GM23338 (cell line): ENCODE measurements around the gene PCIF1.

Experiments
- CREB1 ChIP-seq: fragments of 250-450 bp; sonication (Bioruptor Pico); IDR thresholded peaks from 2 replicates; pipeline ENCODE4 v1.5.0; 2020; ENCODE audit warnings: low read depth, mild to moderate bottlenecking, moderate library complexity
- ETS1 ChIP-seq: IDR thresholded peaks from 2 replicates; pipeline ENCODE4 v1.6.1; 2016; ENCODE audit warnings: antibody characterized with exemption
- EZH2 ChIP-seq: fragments of 200-600 bp; sonication (generic); IDR thresholded peaks from one replicate; pipeline ENCODE4 v1.8.0; 2017; ENCODE audit warnings: antibody characterized with exemption, mild to moderate bottlenecking, low read depth; ENCODE audit not compliant: unreplicated experiment
- EZH2phosphoT487 ChIP-seq: fragments of 200-600 bp; sonication (generic); IDR thresholded peaks from one replicate; pipeline ENCODE4 v1.8.1; 2018; ENCODE audit warnings: antibody characterized with exemption; ENCODE audit not compliant: unreplicated experiment
- JUNB ChIP-seq: IDR thresholded peaks from one replicate; pipeline ENCODE4 v1.6.1; 2016; ENCODE audit warnings: antibody characterized with exemption; ENCODE audit not compliant: unreplicated experiment
- NANOG ChIP-seq: IDR thresholded peaks from 2 replicates; pipeline ENCODE4 v1.6.1; 2016; ENCODE audit warnings: antibody characterized with exemption, borderline replicate concordance
- POLR2AphosphoS5 ChIP-seq: IDR thresholded peaks from 2 replicates; pipeline ENCODE4 v1.6.1; 2016; ENCODE audit warnings: antibody characterized with exemption, low read depth
- REST ChIP-seq: IDR thresholded peaks from one replicate; pipeline ENCODE4 v1.6.1; 2018; ENCODE audit warnings: antibody characterized with exemption; ENCODE audit not compliant: unreplicated experiment
- STAT1 ChIP-seq: IDR thresholded peaks from one replicate; pipeline ENCODE4 v1.6.1; 2016; ENCODE audit warnings: antibody characterized with exemption; ENCODE audit not compliant: unreplicated experiment
- ZNF114 ChIP-seq: fragments of 250-450 bp; sonication (Bioruptor Pico); IDR thresholded peaks from 2 replicates; pipeline ENCODE4 v1.5.0; 2020; ENCODE audit warnings: mild to moderate bottlenecking, moderate library complexity
- ZNF331 ChIP-seq: fragments of 250-450 bp; sonication (Bioruptor Pico); IDR thresholded peaks from 2 replicates; pipeline ENCODE4 v1.5.0; 2020; ENCODE audit warnings: low read depth, mild to moderate bottlenecking, moderate library complexity
- TF ChIP-seq, protein P1 (sequence below), 2 experiments: fragments of 200-600 bp in 1 of 2; sonication (generic) in 1 of 2; conservative IDR thresholded peaks; 2 replicates each; pipeline versions ENCODE4 v1.5.1 to v1.6.1; 2016 to 2017; ENCODE audit warnings: antibody characterized with exemption in 2 of 2, low read depth in 2 of 2, mild to moderate bottlenecking in 2 of 2, moderate library complexity in 1 of 2
- TF ChIP-seq, protein P2 (sequence below): fragments of 250-450 bp; sonication (Bioruptor Pico); IDR thresholded peaks from 2 replicates; pipeline ENCODE4 v1.5.0; 2020; ENCODE audit warnings: mild to moderate bottlenecking, moderate library complexity

DNA sequence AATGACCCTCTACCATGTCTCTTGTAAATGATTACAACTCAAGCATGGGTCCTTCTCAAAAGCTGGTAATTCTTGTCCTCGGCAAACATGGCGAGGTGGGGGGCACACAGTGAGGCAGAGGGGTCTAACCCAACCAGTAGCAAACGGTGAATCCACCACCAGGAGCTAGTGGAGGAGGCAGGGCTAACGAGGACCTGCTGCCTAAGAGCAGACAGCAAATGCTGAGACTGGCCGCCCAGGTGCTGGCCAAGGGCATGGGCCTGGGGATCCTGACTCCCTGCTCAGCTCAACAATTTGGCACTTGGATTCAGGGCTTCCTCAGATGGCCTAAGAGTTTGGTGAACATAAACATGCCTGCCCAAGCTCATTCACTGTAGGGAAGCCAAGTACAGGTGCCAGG, 18.4 kb downstream of the PCIF1 start:
- TF ChIP-seq NANOG (no peak), ETS1 (no peak), REST (no peak), POLR2AphosphoS5 (no peak), EZH2 (no peak), ZNF331 (CRISPR knock-in tag) (no peak), STAT1 (no peak), EZH2phosphoT487 (no peak), ZNF114 (CRISPR knock-in tag) (no peak), JUNB (no peak), CREB1 (no peak)
- TF ChIP-seq, protein P1, sequence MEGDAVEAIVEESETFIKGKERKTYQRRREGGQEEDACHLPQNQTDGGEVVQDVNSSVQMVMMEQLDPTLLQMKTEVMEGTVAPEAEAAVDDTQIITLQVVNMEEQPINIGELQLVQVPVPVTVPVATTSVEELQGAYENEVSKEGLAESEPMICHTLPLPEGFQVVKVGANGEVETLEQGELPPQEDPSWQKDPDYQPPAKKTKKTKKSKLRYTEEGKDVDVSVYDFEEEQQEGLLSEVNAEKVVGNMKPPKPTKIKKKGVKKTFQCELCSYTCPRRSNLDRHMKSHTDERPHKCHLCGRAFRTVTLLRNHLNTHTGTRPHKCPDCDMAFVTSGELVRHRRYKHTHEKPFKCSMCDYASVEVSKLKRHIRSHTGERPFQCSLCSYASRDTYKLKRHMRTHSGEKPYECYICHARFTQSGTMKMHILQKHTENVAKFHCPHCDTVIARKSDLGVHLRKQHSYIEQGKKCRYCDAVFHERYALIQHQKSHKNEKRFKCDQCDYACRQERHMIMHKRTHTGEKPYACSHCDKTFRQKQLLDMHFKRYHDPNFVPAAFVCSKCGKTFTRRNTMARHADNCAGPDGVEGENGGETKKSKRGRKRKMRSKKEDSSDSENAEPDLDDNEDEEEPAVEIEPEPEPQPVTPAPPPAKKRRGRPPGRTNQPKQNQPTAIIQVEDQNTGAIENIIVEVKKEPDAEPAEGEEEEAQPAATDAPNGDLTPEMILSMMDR (conservative IDR thresholded peaks at IDR 0.05; ENCODE audit: low read depth in 2 of 2): no peak
- TF ChIP-seq, protein P2, sequence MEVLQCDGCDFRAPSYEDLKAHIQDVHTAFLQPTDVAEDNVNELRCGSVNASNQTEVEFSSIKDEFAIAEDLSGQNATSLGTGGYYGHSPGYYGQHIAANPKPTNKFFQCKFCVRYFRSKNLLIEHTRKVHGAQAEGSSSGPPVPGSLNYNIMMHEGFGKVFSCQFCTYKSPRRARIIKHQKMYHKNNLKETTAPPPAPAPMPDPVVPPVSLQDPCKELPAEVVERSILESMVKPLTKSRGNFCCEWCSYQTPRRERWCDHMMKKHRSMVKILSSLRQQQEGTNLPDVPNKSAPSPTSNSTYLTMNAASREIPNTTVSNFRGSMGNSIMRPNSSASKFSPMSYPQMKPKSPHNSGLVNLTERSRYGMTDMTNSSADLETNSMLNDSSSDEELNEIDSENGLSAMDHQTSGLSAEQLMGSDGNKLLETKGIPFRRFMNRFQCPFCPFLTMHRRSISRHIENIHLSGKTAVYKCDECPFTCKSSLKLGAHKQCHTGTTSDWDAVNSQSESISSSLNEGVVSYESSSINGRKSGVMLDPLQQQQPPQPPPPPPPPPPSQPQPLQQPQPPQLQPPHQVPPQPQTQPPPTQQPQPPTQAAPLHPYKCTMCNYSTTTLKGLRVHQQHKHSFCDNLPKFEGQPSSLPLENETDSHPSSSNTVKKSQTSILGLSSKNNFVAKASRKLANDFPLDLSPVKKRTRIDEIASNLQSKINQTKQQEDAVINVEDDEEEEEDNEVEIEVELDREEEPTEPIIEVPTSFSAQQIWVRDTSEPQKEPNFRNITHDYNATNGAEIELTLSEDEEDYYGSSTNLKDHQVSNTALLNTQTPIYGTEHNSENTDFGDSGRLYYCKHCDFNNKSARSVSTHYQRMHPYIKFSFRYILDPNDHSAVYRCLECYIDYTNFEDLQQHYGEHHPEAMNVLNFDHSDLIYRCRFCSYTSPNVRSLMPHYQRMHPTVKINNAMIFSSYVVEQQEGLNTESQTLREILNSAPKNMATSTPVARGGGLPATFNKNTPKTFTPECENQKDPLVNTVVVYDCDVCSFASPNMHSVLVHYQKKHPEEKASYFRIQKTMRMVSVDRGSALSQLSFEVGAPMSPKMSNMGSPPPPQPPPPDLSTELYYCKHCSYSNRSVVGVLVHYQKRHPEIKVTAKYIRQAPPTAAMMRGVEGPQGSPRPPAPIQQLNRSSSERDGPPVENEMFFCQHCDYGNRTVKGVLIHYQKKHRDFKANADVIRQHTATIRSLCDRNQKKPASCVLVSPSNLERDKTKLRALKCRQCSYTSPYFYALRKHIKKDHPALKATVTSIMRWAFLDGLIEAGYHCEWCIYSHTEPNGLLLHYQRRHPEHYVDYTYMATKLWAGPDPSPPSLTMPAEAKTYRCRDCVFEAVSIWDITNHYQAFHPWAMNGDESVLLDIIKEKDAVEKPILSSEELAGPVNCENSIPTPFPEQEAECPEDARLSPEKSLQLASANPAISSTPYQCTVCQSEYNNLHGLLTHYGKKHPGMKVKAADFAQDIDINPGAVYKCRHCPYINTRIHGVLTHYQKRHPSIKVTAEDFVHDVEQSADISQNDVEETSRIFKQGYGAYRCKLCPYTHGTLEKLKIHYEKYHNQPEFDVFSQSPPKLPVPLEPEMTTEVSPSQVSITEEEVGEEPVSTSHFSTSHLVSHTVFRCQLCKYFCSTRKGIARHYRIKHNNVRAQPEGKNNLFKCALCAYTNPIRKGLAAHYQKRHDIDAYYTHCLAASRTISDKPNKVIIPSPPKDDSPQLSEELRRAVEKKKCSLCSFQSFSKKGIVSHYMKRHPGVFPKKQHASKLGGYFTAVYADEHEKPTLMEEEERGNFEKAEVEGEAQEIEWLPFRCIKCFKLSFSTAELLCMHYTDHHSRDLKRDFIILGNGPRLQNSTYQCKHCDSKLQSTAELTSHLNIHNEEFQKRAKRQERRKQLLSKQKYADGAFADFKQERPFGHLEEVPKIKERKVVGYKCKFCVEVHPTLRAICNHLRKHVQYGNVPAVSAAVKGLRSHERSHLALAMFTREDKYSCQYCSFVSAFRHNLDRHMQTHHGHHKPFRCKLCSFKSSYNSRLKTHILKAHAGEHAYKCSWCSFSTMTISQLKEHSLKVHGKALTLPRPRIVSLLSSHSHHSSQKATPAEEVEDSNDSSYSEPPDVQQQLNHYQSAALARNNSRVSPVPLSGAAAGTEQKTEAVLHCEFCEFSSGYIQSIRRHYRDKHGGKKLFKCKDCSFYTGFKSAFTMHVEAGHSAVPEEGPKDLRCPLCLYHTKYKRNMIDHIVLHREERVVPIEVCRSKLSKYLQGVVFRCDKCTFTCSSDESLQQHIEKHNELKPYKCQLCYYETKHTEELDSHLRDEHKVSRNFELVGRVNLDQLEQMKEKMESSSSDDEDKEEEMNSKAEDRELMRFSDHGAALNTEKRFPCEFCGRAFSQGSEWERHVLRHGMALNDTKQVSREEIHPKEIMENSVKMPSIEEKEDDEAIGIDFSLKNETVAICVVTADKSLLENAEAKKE (CRISPR knock-in tag): no peak
